Kidney (tissue), 14 donors: ENCODE measurements around the gene CA10. TPM values are rescaled to one million over a fixed set of nuclear protein-coding genes. Genes with fewer than 3 reads are reported as not detected.

Experiments used
- DNase-seq, 5 donors: peaks; one replicate each; pipeline ENCODE4 v3.0.0-alpha.2; 2013 to 2020
- FAIRE-seq: peaks from 2 replicates; lab custom pipeline; 2012; peaks lifted over from hg19 to GRCh38; lab: Jason Lieb, UNC
- H3K27ac ChIP-seq, 2 donors: one replicate each; pipeline ENCODE4 v1.7.0; 2013; ENCODE audit warnings: low read depth in 2 of 2, low read length in 2 of 2, inconsistent platforms in 1 of 2
- H3K27me3 ChIP-seq: one replicate; pipeline ENCODE4 v1.7.1; 2013; ENCODE audit warnings: low read length, inconsistent platforms; ENCODE audit not compliant: control insufficient read depth, insufficient read depth
- H3K36me3 ChIP-seq, 3 donors: one replicate each; pipeline versions ENCODE4 v1.7.0 to v1.7.1; 2013; ENCODE audit warnings: low read length in 3 of 3, control low read depth in 1 of 3, inconsistent platforms in 1 of 3; ENCODE audit not compliant: insufficient read depth in 3 of 3, control insufficient read depth in 2 of 3
- H3K4me1 ChIP-seq, 3 donors: one replicate each; pipeline versions ENCODE4 v1.7.0 to v1.7.1; 2013; ENCODE audit warnings: low read length in 3 of 3, inconsistent platforms in 1 of 3, low read depth in 1 of 3; ENCODE audit not compliant: control insufficient read depth in 2 of 3, insufficient read depth in 2 of 3
- H3K4me3 ChIP-seq, 3 donors: one replicate each; pipeline versions ENCODE4 v1.7.0 to v1.8.1; 2013; ENCODE audit warnings: low read length in 3 of 3, control low read depth in 1 of 3, inconsistent platforms in 1 of 3
- H3K9ac ChIP-seq, 3 donors: one replicate each; pipeline versions ENCODE4 v1.7.0 to v1.7.1; 2013; ENCODE audit warnings: low read length in 3 of 3, control low read depth in 1 of 3, inconsistent platforms in 1 of 3
- H3K9me3 ChIP-seq, 3 donors: one replicate each; pipeline versions ENCODE4 v1.7.0 to v1.7.1; 2013; ENCODE audit warnings: low read length in 3 of 3, control low read depth in 1 of 3, inconsistent platforms in 1 of 3; ENCODE audit not compliant: control insufficient read depth in 2 of 3, insufficient read depth in 1 of 3
- CTCF ChIP-seq: IDR thresholded peaks from 3 replicates; pipeline ENCODE4 v1.5.1; 2012; ENCODE audit warnings: mild to moderate bottlenecking, moderate library complexity, borderline replicate concordance; ENCODE audit not compliant: insufficient read depth; ENCODE audit errors: extremely low read depth
- intact Hi-C: fragments of 100-400 bp; cut with DNase I; formaldehyde crosslinking; loops from one replicate; pipeline ENCODE4 v1.11.1; 2022
- polyA plus RNA-seq: library from polyadenylated mRNA; stranded (reverse); fragments of 350-450 nt; fragmentation: Illumina TruSeq; extraction: RNeasy Lipid Tissue Mini Kit (QIAGEN cat#74804); gene quantifications from one replicate; pipeline ENCODE4 v1.2.3, GENCODE V29; 2014; ENCODE audit warnings: low read depth, low replicate concordance; ENCODE audit not compliant: insufficient read depth
- total RNA-seq: library from RNA; stranded (reverse); fragmentation: NEBNext Ultra II Directional; extraction: Animal tissue kit (Norgen Biotek cat#: 25700); gene quantifications from one replicate; pipeline ENCODE4 v1.2.1, GENCODE V29; 2021
- donor health status: control.
- donor health status: control.
- donor health status: control.
- donor health status: control.
- donor health status: control.
- donor health status: DM: yes; HTN: yes; CAD: no.
- donor health status: Normal renal cell carcinoma (clear cell type).

The CA10 gene
- total and polyA plus RNA-seq, 2 donors from 2014 or later: 3.7 to 9.8 TPM

DNA sequence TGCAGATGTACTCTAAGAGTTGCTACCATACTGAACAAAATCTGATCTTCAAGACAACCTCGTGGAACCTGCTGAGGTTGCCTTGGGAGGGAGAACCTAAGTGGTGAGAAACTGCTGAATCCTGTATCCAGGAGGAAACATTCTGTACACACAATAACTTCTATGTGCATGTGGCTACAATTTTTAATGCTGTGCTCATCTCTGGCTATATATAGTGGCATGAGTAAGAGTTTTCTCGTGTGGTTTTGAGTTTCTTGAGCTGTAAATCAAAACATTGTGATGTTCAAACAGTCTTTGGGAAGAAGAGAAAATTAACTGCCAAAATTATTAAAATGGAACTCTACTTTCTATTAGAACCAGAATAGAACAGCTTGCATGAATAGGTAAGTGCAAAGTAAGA lies 206.8 kb downstream of the CA10 start:
- FAIRE-seq (no peak), DNase-seq (no peak)
- no peaks in the 10 kb centered on the region for H3K4me1 ChIP-seq
- TF ChIP-seq CTCF: no peak
- H3K36me3 ChIP-seq: no peaks in the 10 kb centered on the region
- H3K4me3 ChIP-seq: no peak overlapping the region
- H3K27me3 ChIP-seq: no peaks in the 10 kb centered on the region
- H3K27ac ChIP-seq: no peak overlapping the region
- intact Hi-C loops: no loop called here
- no peak overlapping the region for H3K9ac ChIP-seq
- no peaks in the 10 kb centered on the region for H3K9me3 ChIP-seq

DNA sequence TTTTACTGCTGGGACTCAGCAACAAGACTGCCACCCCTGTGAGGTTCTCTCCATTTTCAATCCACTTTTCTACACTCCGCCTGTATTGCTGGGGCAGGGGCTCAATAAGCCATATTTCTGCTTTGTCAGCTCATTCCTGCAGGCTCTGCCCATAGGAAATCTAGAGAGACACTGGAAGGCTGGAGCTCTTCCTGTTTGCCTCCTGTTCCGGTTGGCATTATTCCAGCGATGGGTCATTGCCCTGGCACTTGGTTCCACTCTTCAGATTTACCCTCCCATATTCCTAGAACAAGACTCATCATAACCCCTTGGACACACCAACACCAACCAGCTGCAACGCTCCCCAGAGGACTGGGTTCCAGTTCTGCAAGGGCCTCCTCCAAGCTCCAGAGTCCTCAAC lies 210.4 kb downstream of the CA10 start:
- TF ChIP-seq CTCF: no peak
- no peaks in the 10 kb centered on the region for H3K36me3 ChIP-seq
- no peaks in the 10 kb centered on the region for H3K27me3 ChIP-seq
- intact Hi-C loops: no loop called here
- no peak overlapping the region for H3K9ac ChIP-seq
- H3K9me3 ChIP-seq: no peaks in the 10 kb centered on the region
- H3K4me1 ChIP-seq: no peaks in the 10 kb centered on the region
- no peak for FAIRE-seq
- no peak overlapping the region for H3K4me3 ChIP-seq
- DNase-seq: no peak
- no peak overlapping the region for H3K27ac ChIP-seq

DNA sequence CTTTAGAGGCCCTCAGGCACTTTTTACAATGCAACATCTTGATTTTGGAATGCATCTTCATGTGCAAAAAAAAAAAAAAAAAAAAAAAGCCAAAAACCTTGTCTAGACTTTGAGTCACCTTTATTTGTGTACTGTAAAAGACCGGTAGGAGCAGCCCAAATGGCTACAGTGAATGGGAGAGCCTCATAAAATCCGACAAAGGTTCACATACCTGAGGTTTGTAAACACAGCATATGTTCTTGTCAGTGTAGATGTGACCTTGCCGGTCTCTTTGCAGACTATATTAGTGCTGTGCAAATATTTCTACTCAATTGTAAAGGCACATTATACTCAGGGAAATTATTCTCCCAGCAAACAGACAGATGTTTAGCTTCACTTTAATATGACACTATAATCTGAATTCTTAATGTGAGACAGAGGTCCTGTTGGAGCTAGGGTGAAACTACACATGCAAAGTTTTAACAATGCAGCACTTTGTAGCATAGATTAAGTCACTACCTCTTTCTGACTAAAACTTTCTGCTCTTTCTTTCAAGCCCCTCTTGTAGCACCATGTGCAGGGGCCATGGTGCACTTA lies 211.3 kb downstream of the CA10 start:
- no peaks in the 10 kb centered on the region for H3K9me3 ChIP-seq
- no peak for TF ChIP-seq CTCF
- FAIRE-seq: no peak
- no peak overlapping the region for H3K4me3 ChIP-seq
- no peak overlapping the region for H3K9ac ChIP-seq
- H3K4me1 ChIP-seq: no peaks in the 10 kb centered on the region
- DNase-seq: peak in 1 of 5 donors; percentile 51
- H3K27ac ChIP-seq: no peak overlapping the region
- no peaks in the 10 kb centered on the region for H3K36me3 ChIP-seq
- intact Hi-C loops: no loop called here
- H3K27me3 ChIP-seq: no peaks in the 10 kb centered on the region

GRCh38 chr17:51946311-51946710 lies 212.2 kb downstream of the CA10 start:
- no peaks in the 10 kb centered on the region for H3K9me3 ChIP-seq
- no peak for FAIRE-seq
- no peak overlapping the region for H3K4me3 ChIP-seq
- H3K36me3 ChIP-seq: no peaks in the 10 kb centered on the region
- H3K27ac ChIP-seq: no peak overlapping the region
- no peak for TF ChIP-seq CTCF
- no peaks in the 10 kb centered on the region for H3K4me1 ChIP-seq
- H3K27me3 ChIP-seq: no peaks in the 10 kb centered on the region
- intact Hi-C loops: no loop called here
- DNase-seq: no peak
- no peak overlapping the region for H3K9ac ChIP-seq
